ENCODE measurements around the gene MBD5.

The MBD5 gene

DNA sequence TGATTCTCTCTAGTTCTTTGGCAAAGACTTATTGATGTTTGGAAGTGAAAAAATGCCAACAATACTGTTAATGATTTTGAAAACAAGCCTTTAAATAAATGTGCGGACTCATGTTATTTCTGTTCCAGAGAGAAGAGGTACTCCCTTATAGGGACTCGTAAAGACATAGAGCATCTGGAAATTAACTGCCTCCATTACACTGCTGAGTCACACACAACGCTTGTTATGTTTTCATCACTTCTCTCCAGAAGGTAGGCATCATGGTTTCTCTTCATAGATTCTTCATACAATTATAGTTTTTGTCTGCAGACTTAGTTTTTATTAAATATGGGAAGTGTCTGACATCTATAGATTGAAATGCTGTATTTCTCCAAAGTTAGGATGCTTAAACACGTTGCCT, 321.2 kb downstream of the MBD5 start:
- peaks cover 6% of the 10 kb centered on the region for H3K4me1 Mint-ChIP-seq

DNA sequence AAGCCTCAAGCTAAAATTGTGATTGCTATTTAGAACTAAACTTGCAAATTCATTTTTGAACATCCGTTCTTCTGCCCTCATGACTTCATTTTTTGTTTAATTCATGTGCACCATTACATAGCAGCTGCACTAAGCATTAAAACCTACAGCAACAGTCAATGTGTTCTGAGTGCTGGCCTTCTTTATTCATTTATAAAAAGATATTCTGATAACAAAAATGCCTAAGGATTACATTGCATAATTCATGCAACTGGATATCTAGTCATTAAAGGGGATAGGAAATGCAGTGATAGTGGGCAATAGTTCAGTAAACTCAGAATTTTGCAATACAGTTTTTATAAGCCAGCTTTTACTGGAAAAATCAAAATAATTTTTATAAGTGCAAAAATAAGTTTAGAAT, 329.3 kb downstream of the MBD5 start:
- no peak overlapping the region for H3K27ac Mint-ChIP-seq
- H3K27me3 Mint-ChIP-seq: no peaks in the 10 kb centered on the region
- peaks cover 6% of the 10 kb centered on the region for H3K4me1 Mint-ChIP-seq
- no peak overlapping the region for H3K4me3 Mint-ChIP-seq
- DNase-seq (no peak), ATAC-seq (no peak)
- H3K9me3 Mint-ChIP-seq: peaks cover 0 to 12% of the 10 kb centered on the region in 2 donors

More for the DNA sequence above, 321.2 kb downstream of the MBD5 start:
- ATAC-seq (no peak), DNase-seq (no peak)
- Mint-ChIP-seq H3K27ac (no peak overlapping the region), H3K27me3 (no peaks in the 10 kb centered on the region), H3K4me3 (no peak overlapping the region), H3K9me3 (peaks cover 6 to 15% of the 10 kb centered on the region in 2 donors)

DNA sequence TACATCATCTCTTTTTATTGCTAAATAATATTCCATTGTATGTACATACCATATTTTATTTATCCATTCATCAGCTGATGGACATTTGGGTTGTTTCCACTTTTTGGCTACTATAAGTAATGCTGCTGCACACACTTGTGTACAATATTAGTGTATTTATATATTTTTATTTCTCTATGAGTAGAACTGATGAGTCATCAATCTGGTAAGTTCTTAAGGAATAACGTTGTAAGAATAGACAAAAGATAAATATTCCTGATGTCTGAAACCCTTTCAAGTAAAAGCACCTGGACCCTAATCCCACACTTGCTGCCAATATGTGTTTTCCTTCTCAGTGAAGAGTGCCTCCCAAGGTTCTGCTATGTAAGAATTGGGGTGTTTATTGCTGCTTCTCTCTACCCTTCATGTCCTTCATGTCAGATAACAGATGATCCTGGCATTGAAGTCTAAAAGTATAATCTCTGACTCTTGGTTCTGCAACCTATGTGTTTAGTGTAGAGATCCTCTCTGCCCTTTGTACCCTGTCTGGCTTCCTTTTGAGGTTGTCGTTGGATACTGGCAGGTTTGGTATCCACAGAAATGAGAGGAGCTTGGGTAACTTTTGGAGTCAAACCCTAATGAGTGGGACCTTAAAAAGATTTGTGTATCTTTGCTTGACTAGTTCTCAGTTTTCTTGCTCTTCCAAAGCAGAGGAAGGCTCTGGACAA, 330.7 kb downstream of the MBD5 start:
- Mint-ChIP-seq H3K4me1 (no peaks in the 10 kb centered on the region), H3K4me3 (no peak overlapping the region), H3K9me3 (peaks cover 0 to 15% of the 10 kb centered on the region in 2 donors), H3K27ac (no peak overlapping the region), H3K27me3 (no peaks in the 10 kb centered on the region)
- DNase-seq (no peak), ATAC-seq (no peak)

DNA sequence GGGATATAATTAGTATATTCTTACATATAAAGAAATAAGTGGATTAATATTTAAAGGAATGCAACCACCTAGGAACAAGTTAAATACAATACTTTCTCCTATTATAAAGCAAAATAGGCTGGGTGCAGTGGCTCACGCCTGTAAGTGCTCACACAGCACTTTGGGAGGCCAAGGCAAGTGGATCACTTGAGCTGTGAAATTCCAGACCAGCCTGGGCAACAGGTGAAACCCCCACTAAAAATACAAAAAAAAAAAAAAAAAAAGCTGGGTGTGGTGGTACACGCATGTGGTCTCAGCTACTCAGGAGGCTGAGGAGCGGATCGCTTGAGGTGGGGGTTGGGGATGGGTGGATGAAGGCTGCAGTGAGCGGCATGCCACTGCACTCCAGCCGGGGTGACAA, 337.5 kb downstream of the MBD5 start:
- Mint-ChIP-seq H3K4me3 (no peak overlapping the region), H3K27me3 (no peaks in the 10 kb centered on the region), H3K9me3 (peaks cover 0 to 22% of the 10 kb centered on the region in 2 donors), H3K4me1 (no peaks in the 10 kb centered on the region), H3K27ac (no peak overlapping the region)
- no peak for DNase-seq
- no peak for ATAC-seq

DNA sequence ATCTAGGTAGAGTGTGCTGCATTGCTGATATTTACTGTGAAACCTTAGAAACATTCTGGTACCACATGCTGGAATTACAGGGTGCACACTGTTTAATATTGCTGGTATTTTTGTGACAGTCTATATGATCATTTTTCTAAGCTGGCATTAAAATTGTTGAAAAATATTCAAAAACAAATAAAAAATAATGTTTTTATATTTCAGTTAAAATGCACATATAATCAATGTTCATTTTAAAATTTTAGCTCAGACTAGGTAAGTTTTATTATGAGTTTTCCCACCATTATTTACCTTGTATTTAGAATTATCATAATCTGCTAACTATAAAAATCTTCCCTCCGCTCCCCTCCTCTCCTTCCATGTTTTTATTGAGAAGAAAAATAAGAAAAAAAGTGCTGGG, 339.8 kb downstream of the MBD5 start:
- ATAC-seq: no peak
- no peaks in the 10 kb centered on the region for H3K4me1 Mint-ChIP-seq
- no peak overlapping the region for H3K27ac Mint-ChIP-seq
- H3K9me3 Mint-ChIP-seq: peaks cover 14 to 30% of the 10 kb centered on the region in 2 donors
- no peak overlapping the region for H3K4me3 Mint-ChIP-seq
- no peak for DNase-seq
- H3K27me3 Mint-ChIP-seq: no peaks in the 10 kb centered on the region

DNA sequence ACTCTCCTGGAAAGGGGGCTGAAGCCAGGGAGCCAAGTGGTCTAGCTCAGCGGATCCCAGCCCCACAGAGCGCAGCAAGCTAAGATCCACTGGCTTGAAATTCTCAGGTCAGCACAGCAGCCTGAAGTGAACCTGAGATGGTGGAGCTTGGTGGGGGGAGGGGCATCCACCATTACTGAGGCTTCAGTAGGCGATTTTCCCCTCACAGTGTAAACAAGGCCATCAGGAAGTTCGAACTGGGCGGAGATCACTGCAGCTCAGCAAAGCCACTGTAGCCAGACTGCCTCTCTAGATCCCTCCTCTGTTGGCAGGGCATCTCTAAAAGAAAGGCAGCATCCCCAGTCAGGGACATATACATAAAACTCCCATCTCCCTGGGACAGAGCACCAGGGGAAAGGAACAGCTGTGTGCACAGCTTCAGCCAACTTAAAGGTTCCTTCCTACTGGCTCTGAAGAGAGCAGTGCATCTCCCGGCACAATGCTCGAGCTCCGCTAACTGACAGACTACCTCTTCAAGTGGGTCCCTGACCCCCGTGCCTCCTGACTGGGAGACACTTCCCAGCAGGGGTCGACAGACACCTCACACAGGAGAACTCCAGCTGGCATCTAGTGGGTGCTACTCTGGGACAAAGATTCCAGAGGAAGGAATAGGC, 341.4 kb downstream of the MBD5 start:
- Mint-ChIP-seq H3K4me3 (no peak overlapping the region), H3K4me1 (no peaks in the 10 kb centered on the region), H3K27me3 (no peaks in the 10 kb centered on the region), H3K9me3 (peaks cover 21 to 30% of the 10 kb centered on the region in 2 donors), H3K27ac (no peak overlapping the region)
- no peak for DNase-seq
- ATAC-seq: no peak

DNA sequence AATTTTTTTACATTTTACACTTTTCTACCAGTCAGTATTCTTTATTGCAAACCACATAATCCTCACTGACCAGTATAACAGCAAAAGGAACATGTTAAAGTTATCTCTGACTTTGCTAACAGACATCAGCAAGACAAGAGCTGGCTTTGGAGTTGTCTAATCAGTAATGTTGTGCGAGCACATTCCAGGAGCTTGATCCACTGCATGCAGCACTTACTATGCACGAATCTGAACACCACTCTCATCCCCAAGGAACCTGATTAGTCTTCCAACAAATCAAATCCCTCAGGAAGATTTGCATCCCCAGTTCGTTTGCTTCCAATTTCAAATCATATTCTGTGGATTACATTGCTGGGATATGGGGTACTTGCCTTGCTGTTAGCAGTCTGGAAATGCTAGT, 354.3 kb downstream of the MBD5 start:
- no peak overlapping the region for H3K27ac Mint-ChIP-seq
- peaks cover 0 to 6% of the 10 kb centered on the region in 2 donors for H3K9me3 Mint-ChIP-seq
- no peak for ATAC-seq
- no peak for DNase-seq
- no peak overlapping the region for H3K4me3 Mint-ChIP-seq
- no peaks in the 10 kb centered on the region for H3K4me1 Mint-ChIP-seq
- H3K27me3 Mint-ChIP-seq: no peaks in the 10 kb centered on the region

DNA sequence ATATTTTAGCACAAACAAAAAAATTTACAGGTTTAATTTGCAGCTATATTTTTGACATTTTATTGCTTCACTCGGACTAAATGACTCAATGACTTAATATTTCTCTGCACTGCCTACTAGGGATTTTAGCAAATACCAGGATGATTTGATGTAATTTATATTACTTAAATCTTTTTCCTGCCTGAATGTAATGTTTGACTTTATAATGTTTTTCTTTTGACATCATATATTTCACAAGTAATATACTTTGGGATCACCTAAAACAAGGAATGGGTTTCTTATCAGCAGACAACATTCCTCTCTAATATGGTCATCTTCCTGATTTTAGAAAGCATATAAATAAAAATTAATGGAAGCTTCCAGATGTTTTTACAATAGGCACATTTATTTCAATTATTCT, 370.4 kb downstream of the MBD5 start:
- no peak for DNase-seq

DNA sequence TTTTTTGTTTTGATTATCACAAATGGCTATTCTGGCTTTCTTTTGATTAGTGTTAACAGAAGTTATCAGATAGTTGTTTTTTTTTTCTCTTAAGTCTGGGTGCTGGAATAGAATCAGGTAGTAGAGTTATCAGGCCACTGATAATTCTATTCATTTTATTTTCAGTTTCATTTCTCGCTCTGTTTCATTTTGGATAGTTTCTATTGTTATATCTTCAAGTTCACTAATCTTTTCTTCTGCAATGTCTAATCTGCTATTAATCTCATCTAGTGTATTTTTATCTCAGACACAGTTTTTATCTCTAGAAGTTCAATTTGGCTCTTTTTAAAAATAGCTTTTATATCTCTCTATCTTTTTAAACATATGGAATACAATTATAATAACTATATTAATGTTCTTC, 381.9 kb downstream of the MBD5 start:
- Mint-ChIP-seq H3K27me3 (no peaks in the 10 kb centered on the region), H3K9me3 (peaks cover 5 to 9% of the 10 kb centered on the region in 2 donors), H3K4me3 (no peak overlapping the region), H3K27ac (no peak overlapping the region), H3K4me1 (peaks cover 5% of the 10 kb centered on the region)
- DNase-seq (no peak), ATAC-seq (no peak)

More for the DNA sequence above, 370.4 kb downstream of the MBD5 start:
- ATAC-seq: no peak
- Mint-ChIP-seq H3K27ac (no peak overlapping the region), H3K4me3 (no peak overlapping the region), H3K4me1 (no peaks in the 10 kb centered on the region), H3K27me3 (no peaks in the 10 kb centered on the region), H3K9me3 (no peaks in the 10 kb centered on the region)

DNA sequence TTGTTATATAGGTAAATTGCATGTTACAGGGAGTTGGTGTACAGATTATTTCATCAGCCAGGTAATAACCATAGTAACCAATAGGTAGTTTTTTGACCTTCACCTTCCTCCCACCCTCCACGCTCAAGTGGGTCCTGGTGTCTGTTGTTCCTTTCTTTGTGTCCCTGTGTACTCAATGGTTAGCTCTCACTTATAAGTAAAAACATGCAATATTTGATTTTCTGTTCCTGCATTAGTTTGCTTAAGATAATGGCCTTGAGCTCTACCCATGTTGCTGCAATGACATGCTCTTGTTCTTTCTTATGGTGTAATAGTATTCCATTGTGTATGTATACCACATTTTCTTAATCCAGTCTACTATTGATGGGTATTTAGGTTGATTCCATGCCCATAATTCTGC, 390.0 kb downstream of the MBD5 start:
- DNase-seq: no peak
- Mint-ChIP-seq H3K27ac (no peak overlapping the region), H3K27me3 (no peaks in the 10 kb centered on the region), H3K9me3 (peaks cover 18 to 37% of the 10 kb centered on the region in 2 donors), H3K4me1 (no peaks in the 10 kb centered on the region), H3K4me3 (no peak overlapping the region)
- ATAC-seq: no peak

DNA sequence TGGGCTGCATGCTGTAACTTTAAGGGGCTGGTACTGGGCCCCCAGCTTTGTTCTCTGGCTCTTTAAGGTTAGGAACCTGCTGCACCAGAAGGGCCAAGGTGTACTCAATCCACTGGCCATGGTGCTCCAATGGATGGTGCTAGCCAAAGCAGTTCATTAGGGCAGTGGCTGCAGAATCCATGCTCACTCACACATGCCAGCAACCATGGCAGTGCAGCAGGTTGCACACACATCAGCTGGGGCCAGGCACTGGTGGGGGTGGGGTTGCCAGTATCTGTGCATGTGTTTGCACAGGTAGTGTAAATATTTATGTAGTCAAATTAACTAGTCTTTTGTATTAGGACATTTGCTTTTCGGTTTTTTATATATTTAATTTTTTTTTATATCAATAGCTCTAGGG, 395.4 kb downstream of the MBD5 start:
- no peak overlapping the region for H3K27ac Mint-ChIP-seq
- no peaks in the 10 kb centered on the region for H3K4me1 Mint-ChIP-seq
- ATAC-seq (no peak), DNase-seq (no peak)
- H3K4me3 Mint-ChIP-seq: no peak overlapping the region
- no peaks in the 10 kb centered on the region for H3K27me3 Mint-ChIP-seq
- H3K9me3 Mint-ChIP-seq: peaks cover 18 to 39% of the 10 kb centered on the region in 2 donors

DNA sequence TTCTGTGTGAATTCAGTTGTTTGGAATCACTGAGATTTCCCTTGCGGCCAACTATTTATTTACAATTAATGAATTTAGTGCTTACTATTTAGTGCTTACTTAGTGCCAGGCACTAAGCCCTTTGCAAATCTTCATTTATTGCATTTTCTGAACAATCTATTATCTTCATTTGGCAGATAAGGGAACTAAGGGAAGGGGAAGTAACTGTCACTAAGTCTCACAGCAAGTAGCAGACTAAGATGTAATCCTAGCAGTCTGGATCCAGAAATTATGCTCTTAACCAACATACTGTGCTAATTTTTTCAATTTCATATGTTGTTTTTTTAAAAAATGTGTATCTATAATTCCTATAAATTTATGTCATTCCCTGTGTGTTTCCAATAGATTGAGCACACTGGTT, 409.2 kb downstream of the MBD5 start:
- no peaks in the 10 kb centered on the region for H3K27me3 Mint-ChIP-seq
- H3K27ac Mint-ChIP-seq: no peak overlapping the region
- no peak overlapping the region for H3K4me3 Mint-ChIP-seq
- no peak for ATAC-seq
- no peak for DNase-seq
- H3K9me3 Mint-ChIP-seq: peaks cover 8 to 14% of the 10 kb centered on the region in 2 donors
- peaks cover 10% of the 10 kb centered on the region for H3K4me1 Mint-ChIP-seq

DNA sequence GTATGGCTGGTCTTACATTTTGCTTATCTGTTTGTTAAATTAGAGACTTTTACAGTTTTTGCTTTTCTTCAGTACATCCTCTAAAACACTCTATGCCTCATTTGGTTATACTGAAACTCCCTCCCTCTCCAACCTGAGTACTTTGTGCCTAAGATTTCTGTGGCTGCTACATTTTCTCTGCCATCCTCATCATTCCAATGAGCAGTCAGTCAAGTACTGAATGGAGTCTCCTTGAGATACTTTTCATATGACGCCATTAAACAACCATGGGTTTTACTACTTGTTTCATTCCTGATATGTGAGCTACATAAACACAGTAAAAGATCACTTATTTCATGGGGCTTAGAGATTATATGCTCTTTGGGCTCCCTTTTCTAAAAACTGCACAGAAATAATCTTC, 427.0 kb downstream of the MBD5 start:
- no peak for DNase-seq
- no peaks in the 10 kb centered on the region for H3K9me3 Mint-ChIP-seq
- H3K27me3 Mint-ChIP-seq: no peaks in the 10 kb centered on the region
- no peaks in the 10 kb centered on the region for H3K4me1 Mint-ChIP-seq
- H3K4me3 Mint-ChIP-seq: no peak overlapping the region
- ATAC-seq: no peak
- no peak overlapping the region for H3K27ac Mint-ChIP-seq

DNA sequence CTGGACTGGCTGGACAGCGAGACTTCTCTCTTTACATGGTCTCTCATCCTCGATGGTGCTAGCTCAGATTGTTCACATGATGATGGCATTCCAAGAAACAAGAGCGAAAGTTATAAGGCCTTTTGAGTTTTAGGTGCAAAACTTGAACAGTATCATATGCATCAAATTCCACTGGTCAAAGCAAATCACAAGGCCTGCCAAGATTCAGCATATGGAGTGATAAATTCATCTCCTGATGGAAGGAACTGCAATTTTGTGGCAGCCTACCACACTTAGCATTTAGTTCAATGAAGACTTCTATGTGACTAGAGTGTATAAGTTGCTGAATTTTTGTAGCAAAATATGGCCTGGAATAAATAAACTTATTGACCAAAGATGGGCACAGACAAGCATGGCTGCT, 429.6 kb downstream of the MBD5 start:
- H3K4me3 Mint-ChIP-seq: no peak overlapping the region
- no peaks in the 10 kb centered on the region for H3K9me3 Mint-ChIP-seq
- H3K4me1 Mint-ChIP-seq: no peaks in the 10 kb centered on the region
- no peaks in the 10 kb centered on the region for H3K27me3 Mint-ChIP-seq
- no peak overlapping the region for H3K27ac Mint-ChIP-seq
- no peak for ATAC-seq
- DNase-seq: no peak

DNA sequence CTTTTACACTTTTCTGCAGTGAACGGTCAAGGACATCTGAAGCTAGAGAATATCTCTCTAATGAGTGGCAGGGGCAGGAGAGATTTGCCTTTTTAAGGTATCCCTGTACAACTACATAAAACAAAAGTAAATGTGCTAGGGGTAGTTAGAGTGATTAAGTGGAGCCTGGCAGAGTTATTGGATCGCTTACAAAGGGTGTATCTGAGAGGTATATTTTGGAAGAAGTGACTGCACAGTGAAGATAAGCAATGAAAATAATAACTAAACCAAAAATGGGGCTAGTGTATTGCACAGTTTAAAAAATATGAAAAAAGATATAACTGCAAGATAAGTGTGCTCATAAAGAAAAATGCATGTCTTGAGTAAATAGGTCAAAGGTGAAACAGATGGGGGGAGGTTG, 430.2 kb downstream of the MBD5 start:
- Mint-ChIP-seq H3K27ac (no peak overlapping the region), H3K4me3 (no peak overlapping the region), H3K4me1 (no peaks in the 10 kb centered on the region), H3K9me3 (no peaks in the 10 kb centered on the region), H3K27me3 (no peaks in the 10 kb centered on the region)
- no peak for ATAC-seq
- DNase-seq: no peak

DNA sequence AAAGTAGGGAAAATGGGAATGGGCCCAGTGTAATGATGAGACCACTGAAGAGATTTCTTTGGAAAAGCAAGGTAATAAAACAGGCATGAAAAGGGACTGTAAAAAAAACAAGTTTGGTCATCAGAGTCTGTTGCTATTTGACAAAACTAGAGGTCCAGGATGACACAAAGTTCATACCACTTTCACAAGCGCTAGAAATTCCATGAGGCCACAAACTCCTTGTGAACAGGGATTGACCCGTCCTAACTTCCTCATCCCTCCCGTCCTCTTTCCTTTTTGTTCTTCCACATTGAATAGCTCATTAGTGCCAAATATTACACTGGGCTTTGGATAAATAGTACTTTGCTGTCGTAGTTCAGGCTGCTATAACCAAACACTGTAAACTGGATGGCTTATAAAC, 434.9 kb downstream of the MBD5 start:
- H3K27ac Mint-ChIP-seq: no peak overlapping the region
- H3K4me1 Mint-ChIP-seq: no peaks in the 10 kb centered on the region
- no peaks in the 10 kb centered on the region for H3K9me3 Mint-ChIP-seq
- H3K4me3 Mint-ChIP-seq: no peak overlapping the region
- ATAC-seq (no peak), DNase-seq (no peak)
- no peaks in the 10 kb centered on the region for H3K27me3 Mint-ChIP-seq

DNA sequence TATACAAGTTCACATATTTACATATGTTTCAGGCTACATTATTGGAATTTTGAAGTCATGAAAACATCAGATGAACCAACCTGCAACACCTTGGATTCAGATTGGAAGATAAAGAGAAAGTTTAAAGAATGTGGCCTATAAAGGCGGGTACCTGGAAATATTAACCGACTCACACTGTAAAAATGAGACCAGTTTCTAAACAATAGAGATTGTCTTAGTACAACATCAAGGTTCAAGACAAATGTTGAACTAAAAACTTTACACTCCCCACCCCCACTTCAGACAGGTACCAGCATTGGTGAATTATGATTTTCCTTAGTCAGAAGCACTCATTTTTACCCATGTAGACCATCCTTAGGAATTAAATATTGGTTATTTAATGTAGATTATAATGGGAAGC, 437.3 kb downstream of the MBD5 start:
- H3K27ac Mint-ChIP-seq: no peak overlapping the region
- no peak for ATAC-seq
- H3K4me3 Mint-ChIP-seq: no peak overlapping the region
- no peaks in the 10 kb centered on the region for H3K9me3 Mint-ChIP-seq
- H3K4me1 Mint-ChIP-seq: no peaks in the 10 kb centered on the region
- DNase-seq: no peak
- no peaks in the 10 kb centered on the region for H3K27me3 Mint-ChIP-seq
